Peyer's patch (tissue), 4 donors: ENCODE data around the gene PGS1.

Experiments
- POLR2A ChIP-seq, 2 donors: fragments of 450-650 bp; IDR thresholded peaks; one replicate each; pipeline ENCODE4 v1.5.1; 2017; ENCODE audit warnings: antibody characterized with exemption in 2 of 2, mild to moderate bottlenecking in 2 of 2, moderate library complexity in 2 of 2
- TF ChIP-seq, protein P1 (sequence below), 6 experiments: fragments of 450-650 bp in 4 of 6; fragments of 200-600 bp in 2 of 6; sonication (generic) in 1 of 6; IDR thresholded peaks; one replicate each; pipeline ENCODE4 v1.5.1; 2017 to 2019; ENCODE audit warnings: antibody characterized with exemption in 6 of 6, mild to moderate bottlenecking in 3 of 6, moderate library complexity in 1 of 6

DNA sequence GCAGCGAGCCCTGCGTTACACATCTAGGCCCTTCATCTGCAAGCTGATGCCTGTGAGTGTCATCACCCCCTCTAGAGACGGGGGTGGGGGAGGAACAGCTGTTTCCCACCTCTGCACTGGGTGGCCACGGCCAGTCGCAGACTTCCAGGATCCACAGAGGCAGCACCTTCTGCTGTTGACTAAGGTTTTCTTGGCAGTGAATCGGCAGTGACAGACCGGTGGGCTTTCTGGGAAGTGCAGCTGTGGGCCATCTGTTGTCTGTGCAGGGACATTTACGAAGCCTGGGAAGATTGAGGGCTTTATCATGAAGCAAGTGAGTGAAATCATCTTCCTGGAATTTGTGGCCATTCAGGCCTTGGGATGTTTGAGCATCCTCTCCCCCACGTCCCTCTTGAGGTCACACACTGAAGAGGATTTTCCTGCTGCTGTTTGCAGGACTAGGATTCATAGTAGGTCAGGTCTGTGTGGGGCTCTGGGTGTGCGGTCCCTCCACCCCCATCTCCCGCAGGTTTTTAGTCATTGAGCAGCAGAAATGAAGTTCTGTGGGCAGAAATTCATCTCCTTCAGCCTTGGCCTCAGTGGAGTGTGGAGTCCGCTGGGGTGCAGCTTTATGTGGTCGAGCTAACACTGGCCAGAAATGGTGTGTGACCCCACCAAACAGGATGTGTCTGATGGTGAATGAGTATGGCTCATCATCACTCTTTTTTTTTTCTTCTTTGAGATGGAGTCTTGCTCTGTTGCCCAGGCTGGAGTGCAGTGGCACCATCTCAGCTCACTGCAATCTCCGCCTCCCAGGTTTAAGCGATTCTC, 12.0 kb downstream of the PGS1 start:
- TF ChIP-seq, protein P1, sequence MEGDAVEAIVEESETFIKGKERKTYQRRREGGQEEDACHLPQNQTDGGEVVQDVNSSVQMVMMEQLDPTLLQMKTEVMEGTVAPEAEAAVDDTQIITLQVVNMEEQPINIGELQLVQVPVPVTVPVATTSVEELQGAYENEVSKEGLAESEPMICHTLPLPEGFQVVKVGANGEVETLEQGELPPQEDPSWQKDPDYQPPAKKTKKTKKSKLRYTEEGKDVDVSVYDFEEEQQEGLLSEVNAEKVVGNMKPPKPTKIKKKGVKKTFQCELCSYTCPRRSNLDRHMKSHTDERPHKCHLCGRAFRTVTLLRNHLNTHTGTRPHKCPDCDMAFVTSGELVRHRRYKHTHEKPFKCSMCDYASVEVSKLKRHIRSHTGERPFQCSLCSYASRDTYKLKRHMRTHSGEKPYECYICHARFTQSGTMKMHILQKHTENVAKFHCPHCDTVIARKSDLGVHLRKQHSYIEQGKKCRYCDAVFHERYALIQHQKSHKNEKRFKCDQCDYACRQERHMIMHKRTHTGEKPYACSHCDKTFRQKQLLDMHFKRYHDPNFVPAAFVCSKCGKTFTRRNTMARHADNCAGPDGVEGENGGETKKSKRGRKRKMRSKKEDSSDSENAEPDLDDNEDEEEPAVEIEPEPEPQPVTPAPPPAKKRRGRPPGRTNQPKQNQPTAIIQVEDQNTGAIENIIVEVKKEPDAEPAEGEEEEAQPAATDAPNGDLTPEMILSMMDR (IDR thresholded peaks at IDR 0.05): no peak
- TF ChIP-seq POLR2A (IDR thresholded peaks at IDR 0.05): no peak
